SK-N-SH treated with all-trans-retinoic acid at 6 μM for 48 hours (cell line): ENCODE measurements around the gene TPK1.

Experiments used
- ATAC-seq: fragments of 200-7000 bp; cut with Tn5 transposase; 3 replicates; pipeline ENCODE4 v1.9.1; 2020; ENCODE audit warnings: mild to moderate bottlenecking, moderate library complexity
- ARNTL ChIP-seq: fragments of 450-650 bp; formaldehyde crosslinking; IDR thresholded peaks from 2 replicates; pipeline ENCODE4 v1.5.0; 2020; ENCODE audit warnings: low read depth, mild to moderate bottlenecking, moderate library complexity, borderline replicate concordance
- BACH2 ChIP-seq: fragments of 250-450 bp; sonication (Bioruptor Pico); IDR thresholded peaks from 2 replicates; pipeline ENCODE4 v1.9.0; 2021; ENCODE audit warnings: mild to moderate bottlenecking, borderline replicate concordance
- CREB5 ChIP-seq: fragments of 250-450 bp; sonication (Bioruptor Pico); IDR thresholded peaks from 2 replicates; pipeline ENCODE4 v1.5.1; 2020; ENCODE audit warnings: low read depth, mild to moderate bottlenecking, moderate library complexity
- CSDC2 ChIP-seq: fragments of 250-450 bp; sonication (Bioruptor Pico); IDR thresholded peaks from 2 replicates; pipeline ENCODE4 v1.5.0; 2020; ENCODE audit warnings: mild to moderate bottlenecking, moderate library complexity
- CSRNP3 ChIP-seq: fragments of 250-450 bp; sonication (Bioruptor Pico); IDR thresholded peaks from 2 replicates; pipeline ENCODE4 v1.5.1; 2021; ENCODE audit warnings: mild to moderate bottlenecking, moderate library complexity
- ESRRG ChIP-seq: fragments of 250-450 bp; sonication (Bioruptor Pico); IDR thresholded peaks from 2 replicates; pipeline ENCODE4 v1.6.1; 2021; ENCODE audit warnings: mild to moderate bottlenecking
- GLIS3 ChIP-seq: fragments of 250-450 bp; sonication (Bioruptor Pico); IDR thresholded peaks from 2 replicates; pipeline ENCODE4 v1.5.0; 2020; ENCODE audit warnings: mild to moderate bottlenecking, moderate library complexity
- ISL1 ChIP-seq: fragments of 250-450 bp; sonication (Bioruptor Pico); IDR thresholded peaks from 2 replicates; pipeline ENCODE4 v2.1.2; 2022; ENCODE audit warnings: mild to moderate bottlenecking, moderate library complexity
- OSR1 ChIP-seq: fragments of 250-450 bp; sonication (Bioruptor Pico); IDR thresholded peaks from 2 replicates; pipeline ENCODE4 v1.8.0; 2022; ENCODE audit warnings: moderate library complexity, mild to moderate bottlenecking, inconsistent platforms
- PATZ1 ChIP-seq: fragments of 250-450 bp; sonication (Bioruptor Pico); IDR thresholded peaks from 2 replicates; pipeline ENCODE4 v1.8.0; 2020; ENCODE audit warnings: mild to moderate bottlenecking, moderate library complexity, borderline replicate concordance
- POU6F1 ChIP-seq: fragments of 250-450 bp; sonication (Bioruptor Pico); IDR thresholded peaks from 2 replicates; pipeline ENCODE4 v1.8.0; 2021; ENCODE audit warnings: low read depth, mild to moderate bottlenecking, moderate library complexity, borderline replicate concordance
- PPARA ChIP-seq: fragments of 250-450 bp; sonication (Bioruptor Pico); IDR thresholded peaks from 2 replicates; pipeline ENCODE4 v1.5.0; 2020; ENCODE audit warnings: mild to moderate bottlenecking, borderline replicate concordance
- RARB ChIP-seq: fragments of 250-450 bp; sonication (Bioruptor Pico); IDR thresholded peaks from 2 replicates; pipeline ENCODE4 v1.8.0; 2021; ENCODE audit warnings: mild to moderate bottlenecking, moderate library complexity
- SNAI2 ChIP-seq: fragments of 250-450 bp; sonication (Bioruptor Pico); IDR thresholded peaks from 2 replicates; pipeline ENCODE4 v1.5.0; 2020; ENCODE audit warnings: mild to moderate bottlenecking, moderate library complexity
- TCF4 ChIP-seq: fragments of 250-450 bp; sonication (Bioruptor Pico); IDR thresholded peaks from 2 replicates; pipeline ENCODE4 v1.8.0; 2021; ENCODE audit warnings: mild to moderate bottlenecking, moderate library complexity, borderline replicate concordance
- TOX ChIP-seq: fragments of 250-450 bp; sonication (Bioruptor Pico); IDR thresholded peaks from 2 replicates; pipeline ENCODE4 v1.8.0; 2021; ENCODE audit warnings: mild to moderate bottlenecking, moderate library complexity, borderline replicate concordance
- TSHZ2 ChIP-seq: fragments of 250-450 bp; sonication (Bioruptor Pico); IDR thresholded peaks from 2 replicates; pipeline ENCODE4 v1.5.0; 2020; ENCODE audit warnings: mild to moderate bottlenecking, moderate library complexity
- ZC3H10 ChIP-seq: fragments of 250-450 bp; sonication (Bioruptor Pico); IDR thresholded peaks from 2 replicates; pipeline ENCODE4 v1.5.1; 2021; ENCODE audit warnings: mild to moderate bottlenecking, moderate library complexity
- ZFP3 ChIP-seq: fragments of 250-450 bp; sonication (Bioruptor Pico); IDR thresholded peaks from 2 replicates; pipeline ENCODE4 v1.5.0; 2020; ENCODE audit warnings: mild to moderate bottlenecking, moderate library complexity
- ZNF70 ChIP-seq: fragments of 450-650 bp; formaldehyde crosslinking; IDR thresholded peaks from 2 replicates; pipeline ENCODE4 v1.5.0; 2020; ENCODE audit warnings: mild to moderate bottlenecking, moderate library complexity

TPK1 gene

GRCh38 chr7:144709066-144709465 lies 126.8 kb downstream of the TPK1 start (continued):
- TF ChIP-seq POU6F1 (CRISPR knock-in tag): no peak
- TF ChIP-seq CSDC2 (CRISPR knock-in tag): no peak
- TF ChIP-seq PATZ1 (CRISPR knock-in tag): no peak
- TF ChIP-seq BACH2 (CRISPR knock-in tag): no peak

- TF ChIP-seq ARNTL (CRISPR knock-in tag): no peak
- no peak for TF ChIP-seq CREB5 (CRISPR knock-in tag)
- TF ChIP-seq, all 23 proteins: peak for 0
- no peak for ATAC-seq
Measured at GRCh38 chr7:144691240-144691639, 144.6 kb downstream of the TPK1 start.

- TF ChIP-seq RARB (CRISPR knock-in tag) (no peak), GLIS3 (CRISPR knock-in tag) (no peak), ZNF70 (CRISPR knock-in tag) (no peak), ZFP3 (CRISPR knock-in tag) (no peak), ESRRG (no peak), CSDC2 (CRISPR knock-in tag) (no peak), ZC3H10 (CRISPR knock-in tag) (no peak)
- ATAC-seq: no peak
Measured at GRCh38 chr7:144682581-144683280, 153.1 kb downstream of the TPK1 start.

GRCh38 chr7:144676492-144676891 lies 159.4 kb downstream of the TPK1 start:
- TF ChIP-seq ISL1 (CRISPR knock-in tag) (no peak), BACH2 (CRISPR knock-in tag) (no peak), TOX (CRISPR knock-in tag) (no peak), SNAI2 (no peak), POU6F1 (CRISPR knock-in tag) (no peak), GLIS3 (CRISPR knock-in tag) (no peak), RARB (CRISPR knock-in tag) (no peak), CSDC2 (CRISPR knock-in tag) (no peak), PPARA (no peak), CSRNP3 (CRISPR knock-in tag) (no peak), TCF4 (CRISPR knock-in tag) (no peak), TSHZ2 (CRISPR knock-in tag) (no peak), ZFP3 (CRISPR knock-in tag) (no peak), OSR1 (CRISPR knock-in tag) (no peak), PATZ1 (CRISPR knock-in tag) (no peak)
- ATAC-seq: no peak
